H1 (cell line): ENCODE results near the gene RCAN3. TPM values are rescaled to one million over a fixed set of nuclear protein-coding genes. Genes with fewer than 3 reads are reported as not detected.

Experiments used
- CTCF ChIA-PET: fragments of 300-600 bp; sonication (Branson Sonifier 250); formaldehyde crosslinking; loops from one replicate; lab custom pipeline; 2021; ENCODE audit not compliant: partially characterized antibody; lab: Charles Lee
- POLR2A ChIA-PET: fragments of 300-600 bp; sonication (Branson Sonifier 250); formaldehyde crosslinking; loops from one replicate; lab custom pipeline; 2021; ENCODE audit warnings: inconsistent platforms; ENCODE audit not compliant: partially characterized antibody; lab: Charles Lee
- DNase-seq, 2 experiments: peaks; one replicate each; pipeline versions ENCODE4 v3.0.0 to v3.0.0-alpha.2; 2010 to 2022; ENCODE audit warnings: low spot score in 2 of 2, low read depth in 1 of 2, mixed read lengths in 1 of 2
- FAIRE-seq: peaks from 2 replicates; lab custom pipeline; 2011; peaks lifted over from hg19 to GRCh38; lab: Jason Lieb, UNC
- H2AFZ ChIP-seq: 2 replicates; pipeline ENCODE4 v1.8.1; 2012; ENCODE audit warnings: low read length, inconsistent platforms
- H2AK5ac ChIP-seq: 2 replicates; pipeline ENCODE4 v1.6.1; 2013; ENCODE audit warnings: low read depth, low read length
- H2BK120ac ChIP-seq: replicated peaks from 2 replicates; pipeline ENCODE3; 2013; ENCODE audit warnings: low read depth, low read length, inconsistent platforms
- H2BK12ac ChIP-seq: 2 replicates; pipeline ENCODE4 v1.6.1; 2013; ENCODE audit warnings: low read depth, low read length
- H2BK15ac ChIP-seq: 2 replicates; pipeline ENCODE4 v1.6.1; 2013; ENCODE audit warnings: low read length
- H2BK20ac ChIP-seq: 2 replicates; pipeline ENCODE4 v1.6.1; 2013; ENCODE audit warnings: low read length
- H2BK5ac ChIP-seq: 2 replicates; pipeline ENCODE4 v1.6.1; 2013; ENCODE audit warnings: low read depth, low read length
- H3K14ac ChIP-seq: 2 replicates; pipeline ENCODE4 v1.6.1; 2013; ENCODE audit warnings: inconsistent platforms; ENCODE audit not compliant: insufficient read length
- H3K18ac ChIP-seq: 2 replicates; pipeline ENCODE4 v1.6.1; 2013; ENCODE audit warnings: low read length; ENCODE audit errors: extremely low read depth
- H3K23ac ChIP-seq: 2 replicates; pipeline ENCODE4 v1.6.1; 2013; ENCODE audit warnings: inconsistent platforms; ENCODE audit not compliant: insufficient read length
- H3K23me2 ChIP-seq: 2 replicates; pipeline ENCODE4 v1.6.1; 2013; ENCODE audit warnings: low read depth, low read length
- H3K27ac ChIP-seq: 2 replicates; pipeline ENCODE4 v1.6.1; 2011; ENCODE audit warnings: low read depth, low read length, inconsistent platforms
- H3K27me3 ChIP-seq, 4 experiments: replicated peaks in 1 of 4; 1 replicate in 1 of 4; 2 replicates in 3 of 4; pipeline versions ENCODE4 v1.6.1 to v1.8.1; 2011 to 2013; ENCODE audit warnings: low read length in 3 of 4, mild to moderate bottlenecking in 3 of 4, inconsistent platforms in 2 of 4, mixed read lengths in 2 of 4, moderate library complexity in 1 of 4; ENCODE audit not compliant: control insufficient read depth in 3 of 4, insufficient read depth in 3 of 4; ENCODE audit errors: extremely low read depth in 1 of 4
- H3K36me3 ChIP-seq, 4 experiments: 2 replicates each; pipeline versions ENCODE4 v1.6.1 to v1.8.1; 2011 to 2013; ENCODE audit warnings: mild to moderate bottlenecking in 4 of 4, low read length in 3 of 4, moderate library complexity in 2 of 4, control low read depth in 1 of 4, inconsistent platforms in 1 of 4; ENCODE audit not compliant: insufficient read depth in 4 of 4, control insufficient read depth in 2 of 4
- H3K4ac ChIP-seq: replicated peaks from 2 replicates; pipeline ENCODE3; 2013; ENCODE audit warnings: low read length, low read depth, mixed read lengths, inconsistent platforms; ENCODE audit not compliant: insufficient read length
- H3K4me1 ChIP-seq, 4 experiments: replicated peaks in 1 of 4; 1 replicate in 1 of 4; 2 replicates in 3 of 4; pipeline versions ENCODE4 v1.6.1 to v1.8.1; 2011 to 2013; ENCODE audit warnings: low read length in 3 of 4, inconsistent platforms in 2 of 4, mixed read lengths in 1 of 4; ENCODE audit not compliant: insufficient read depth in 4 of 4, control insufficient read depth in 3 of 4
- H3K4me2 ChIP-seq, 2 experiments: 2 replicates each; pipeline versions ENCODE4 v1.6.1 to v1.8.1; 2011 to 2013; ENCODE audit warnings: low read depth in 2 of 2, low read length in 2 of 2, control low read depth in 1 of 2, inconsistent platforms in 1 of 2, mild to moderate bottlenecking in 1 of 2; ENCODE audit not compliant: insufficient read depth in 1 of 2
- H3K4me3 ChIP-seq, 4 experiments: fragments of 200-600, 300-600 bp in 1 of 4; sonication (generic), shearing (Covaris generic), sonication (Bioruptor Twin) in 1 of 4; 2 replicates each; pipeline versions ENCODE4 v1.5.1 to v1.8.1; 2011 to 2016; ENCODE audit warnings: low read length in 4 of 4, low read depth in 3 of 4, control low read depth in 2 of 4, inconsistent platforms in 2 of 4, mild to moderate bottlenecking in 2 of 4, mixed read lengths in 1 of 4, moderate library complexity in 1 of 4; ENCODE audit not compliant: insufficient read depth in 2 of 4; ENCODE audit errors: extremely low read depth in 1 of 4
- H3K56ac ChIP-seq: replicated peaks from 2 replicates; pipeline ENCODE3; 2013; ENCODE audit warnings: low read depth, mild to moderate bottlenecking, mixed read lengths, low read length, inconsistent platforms; ENCODE audit not compliant: insufficient read length
- H3K79me1 ChIP-seq: 2 replicates; pipeline ENCODE4 v1.6.1; 2013; ENCODE audit warnings: low read depth, low read length, control low read depth
- H3K79me2 ChIP-seq, 2 experiments: 2 replicates each; pipeline versions ENCODE4 v1.6.1 to v1.8.1; 2012 to 2013; ENCODE audit warnings: low read length in 2 of 2, mild to moderate bottlenecking in 2 of 2, inconsistent platforms in 1 of 2; ENCODE audit not compliant: insufficient read depth in 2 of 2, control insufficient read depth in 1 of 2
- H3K9ac ChIP-seq, 4 experiments: replicated peaks in 1 of 4; 1 replicate in 1 of 4; 2 replicates in 3 of 4; pipeline versions ENCODE4 v1.6.1 to v1.8.1; 2011 to 2013; ENCODE audit warnings: low read depth in 3 of 4, low read length in 3 of 4, control low read depth in 2 of 4, mild to moderate bottlenecking in 2 of 4, moderate library complexity in 2 of 4, inconsistent platforms in 1 of 4; ENCODE audit errors: extremely low read depth in 1 of 4
- H3K9me3 ChIP-seq, 2 experiments: 2 replicates each; pipeline versions ENCODE4 v1.6.1 to v1.8.1; 2012 to 2013; ENCODE audit warnings: mild to moderate bottlenecking in 2 of 2, moderate library complexity in 2 of 2, control low read depth in 1 of 2, inconsistent platforms in 1 of 2, low read depth in 1 of 2, low read length in 1 of 2, mixed read lengths in 1 of 2; ENCODE audit not compliant: insufficient read depth in 2 of 2
- H4K20me1 ChIP-seq, 2 experiments: replicated peaks in 1 of 2; 2 replicates each; pipeline versions ENCODE3 to v1.8.1; 2011 to 2013; ENCODE audit warnings: inconsistent platforms in 2 of 2, low read length in 2 of 2, mild to moderate bottlenecking in 1 of 2; ENCODE audit not compliant: insufficient read depth in 2 of 2, control insufficient read depth in 1 of 2
- H4K5ac ChIP-seq: 2 replicates; pipeline ENCODE4 v1.6.1; 2013; ENCODE audit warnings: low read length, low read depth, mixed read lengths, inconsistent platforms; ENCODE audit not compliant: insufficient read length
- H4K8ac ChIP-seq: 2 replicates; pipeline ENCODE4 v1.8.0; 2013; ENCODE audit warnings: mild to moderate bottlenecking, moderate library complexity, low read length, inconsistent platforms; ENCODE audit not compliant: insufficient read depth; ENCODE audit errors: extremely low read depth
- H4K91ac ChIP-seq: replicated peaks from 2 replicates; pipeline ENCODE3; 2013; ENCODE audit warnings: low read length, mixed read lengths, inconsistent platforms; ENCODE audit not compliant: insufficient read length
- BACH1 ChIP-seq: IDR thresholded peaks from 2 replicates; pipeline ENCODE4 v1.6.1; 2012; ENCODE audit warnings: low read length, improper control_type of control experiment
- CHD1 ChIP-seq: IDR thresholded peaks from 2 replicates; pipeline ENCODE4 v1.6.1; 2012; ENCODE audit warnings: low read depth, low read length, improper control_type of control experiment
- CHD2 ChIP-seq: IDR thresholded peaks from 2 replicates; pipeline ENCODE4 v1.6.1; 2012; ENCODE audit warnings: low read length, improper control_type of control experiment
- EP300 ChIP-seq, 2 experiments: IDR thresholded peaks; 1 replicate in 1 of 2; 2 replicates in 1 of 2; pipeline ENCODE4 v1.6.1; 2011 to 2012; ENCODE audit warnings: low read depth in 2 of 2, low read length in 2 of 2, mild to moderate bottlenecking in 2 of 2, borderline replicate concordance in 1 of 2, inconsistent platforms in 1 of 2, moderate library complexity in 1 of 2
- GABPA ChIP-seq: IDR thresholded peaks from 2 replicates; pipeline ENCODE4 v1.6.1; 2011; ENCODE audit warnings: mild to moderate bottlenecking, low read length, moderate library complexity, borderline replicate concordance; ENCODE audit not compliant: insufficient read depth
- HDAC2 ChIP-seq, 2 experiments: fragments of 300-600 bp in 1 of 2; sonication (generic) in 1 of 2; IDR thresholded peaks; 2 replicates each; pipeline ENCODE4 v1.6.1; 2011 to 2012; ENCODE audit warnings: low read depth in 2 of 2, low read length in 2 of 2, mild to moderate bottlenecking in 2 of 2, moderate library complexity in 2 of 2, borderline replicate concordance in 1 of 2, inconsistent platforms in 1 of 2
- JUND ChIP-seq: IDR thresholded peaks from 2 replicates; pipeline ENCODE4 v1.6.1; 2011; ENCODE audit warnings: mild to moderate bottlenecking, improper control_type of control experiment, low read length
- RXRA ChIP-seq: IDR thresholded peaks from 2 replicates; pipeline ENCODE4 v1.6.1; 2011; ENCODE audit warnings: low read depth, mild to moderate bottlenecking, low read length, moderate library complexity; ENCODE audit not compliant: insufficient read depth
- WGBS, 2 experiments: shearing (Covaris generic) in 1 of 2; methylation state at CpG; one replicate each; pipeline versions ENCODE4 v1.1.6 to v1.1.7; 2013 to 2015; ENCODE audit warnings: low lambda C conversion rate in 2 of 2, mixed read lengths in 2 of 2, inconsistent platforms in 1 of 2, low coverage in 1 of 2, missing lambda C conversion rate in 1 of 2; ENCODE audit not compliant: insufficient replicate concordance in 2 of 2, insufficient coverage in 1 of 2, insufficient read length in 1 of 2; ENCODE audit errors: extremely low coverage in 1 of 2, missing lambda C conversion rate in 1 of 2; 5-methylcytosine and 5-hydroxymethylcytosine counted together
- polyA plus RNA-seq, 7 experiments: library from polyadenylated mRNA; depleted of rRNA in 3 of 7; stranded (reverse) in 5 of 7; unstranded in 2 of 7; fragments of >200 nt in 5 of 7; fragments of 200-250 nt in 2 of 7; gene quantifications; 1 replicate in 5 of 7; 2 replicates in 1 of 7; 4 replicates in 1 of 7; pipeline versions ENCODE4 v1.2.1 to v1.2.3, GENCODE V29; 2011 to 2013; ENCODE audit warnings: missing spikeins in 2 of 7, mixed read lengths in 2 of 7
- total RNA-seq: library from RNA; stranded (reverse); fragmentation: NEBNext Ultra II Directional; extraction: Animal tissue kit (Norgen Biotek cat#: 25700); gene quantifications from 2 replicates; pipeline ENCODE4 v1.2.1, GENCODE V29; 2021
- TF ChIP-seq, protein P1 (sequence below): IDR thresholded peaks from 2 replicates; pipeline ENCODE4 v1.6.1; 2011; ENCODE audit warnings: low read depth, mild to moderate bottlenecking, low read length; ENCODE audit not compliant: insufficient read depth

RCAN3 gene
- total and polyA plus RNA-seq, 2 of the 8 experiments (the other 6 are each of a cell fraction or from before 2014, with no cell fraction given): 5.6 to 16.6 TPM

- CTCF ChIA-PET: interaction anchor here (1.3 kb wide), 1 partner anchor 100 kb away, joined by 3 read pairs; no protein-coding TSS in a partner anchor
- no peak overlapping the region for H4K5ac ChIP-seq
- H2BK12ac ChIP-seq: no peak overlapping the region
- POLR2A ChIA-PET: no interaction called here
- H3K4me2 ChIP-seq: no peak overlapping the region
- WGBS, 2 experiments: 91% methylated on average over 8 of the region's 9 CpGs; no CpG with 5 or more reads in 1 of the 2 experiments
- H3K4me1 ChIP-seq: no peaks in the 10 kb centered on the region; a peak in 1 of 7 replicates
- H2BK5ac ChIP-seq: no peak overlapping the region
- H2AK5ac ChIP-seq: no peak overlapping the region
- no peaks in the 10 kb centered on the region for H3K27me3 ChIP-seq
- H3K9me3 ChIP-seq: peaks cover 16 to 18% of the 10 kb centered on the region in 2 experiments; a peak in 3 of 4 replicates
- no peaks in the 10 kb centered on the region for H3K23me2 ChIP-seq
- no peak overlapping the region for H2AFZ ChIP-seq
- no peak overlapping the region for H2BK20ac ChIP-seq
- H4K8ac ChIP-seq: no peak overlapping the region
- H3K4me3 ChIP-seq: no peak overlapping the region
- H3K27ac ChIP-seq: no peak overlapping the region
- H3K9ac ChIP-seq: no peak overlapping the region
- no peak overlapping the region for H3K18ac ChIP-seq
- no peak overlapping the region for H3K4ac ChIP-seq
- no peak overlapping the region for H2BK15ac ChIP-seq
- H2BK120ac ChIP-seq: no peak overlapping the region
- H4K20me1 ChIP-seq: no peaks in the 10 kb centered on the region
- FAIRE-seq (no peak), DNase-seq (no peak)
- TF ChIP-seq BACH1 (no peak), EP300 (IDR thresholded peaks at IDR 0.05; ENCODE audit: borderline replicate concordance in 1 of 2, low read depth in 2 of 2, low read length in 2 of 2) (no peak), HDAC2 (IDR thresholded peaks at IDR 0.05; ENCODE audit: borderline replicate concordance in 1 of 2, low read depth in 2 of 2, low read length in 2 of 2) (no peak), GABPA (no peak), CHD1 (no peak), RXRA (no peak), CHD2 (no peak), JUND (no peak)
- TF ChIP-seq, protein P1, sequence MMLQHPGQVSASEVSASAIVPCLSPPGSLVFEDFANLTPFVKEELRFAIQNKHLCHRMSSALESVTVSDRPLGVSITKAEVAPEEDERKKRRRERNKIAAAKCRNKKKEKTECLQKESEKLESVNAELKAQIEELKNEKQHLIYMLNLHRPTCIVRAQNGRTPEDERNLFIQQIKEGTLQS: no peak
- no peaks in the 10 kb centered on the region for H3K79me1 ChIP-seq
- no peak overlapping the region for H3K14ac ChIP-seq
- H4K91ac ChIP-seq: no peak overlapping the region
- peaks cover 0 to 8% (median 0%) of the 10 kb centered on the region in 4 experiments; a peak in 2 of 8 replicates for H3K36me3 ChIP-seq
- no peaks in the 10 kb centered on the region for H3K79me2 ChIP-seq
- H3K23ac ChIP-seq: no peak overlapping the region
- no peak overlapping the region for H3K56ac ChIP-seq
Observed at GRCh38 chr1:24487455-24487854, 15.2 kb upstream of the RCAN3 start.
